Kidney (tissue), 14 donors: ENCODE measurements around the gene MYO15A. TPM values are rescaled to one million over a fixed set of nuclear protein-coding genes. Genes with fewer than 3 reads are reported as not detected.

ENCODE experiments used
- DNase-seq, 5 donors: peaks; one replicate each; pipeline ENCODE4 v3.0.0-alpha.2; 2013 to 2020
- FAIRE-seq: peaks from 2 replicates; lab custom pipeline; 2012; peaks lifted over from hg19 to GRCh38; lab: Jason Lieb, UNC
- H3K27ac ChIP-seq, 2 donors: one replicate each; pipeline ENCODE4 v1.7.0; 2013; ENCODE audit warnings: low read depth in 2 of 2, low read length in 2 of 2, inconsistent platforms in 1 of 2
- H3K27me3 ChIP-seq: one replicate; pipeline ENCODE4 v1.7.1; 2013; ENCODE audit warnings: low read length, inconsistent platforms; ENCODE audit not compliant: control insufficient read depth, insufficient read depth
- H3K36me3 ChIP-seq, 3 donors: one replicate each; pipeline versions ENCODE4 v1.7.0 to v1.7.1; 2013; ENCODE audit warnings: low read length in 3 of 3, control low read depth in 1 of 3, inconsistent platforms in 1 of 3; ENCODE audit not compliant: insufficient read depth in 3 of 3, control insufficient read depth in 2 of 3
- H3K4me1 ChIP-seq, 3 donors: one replicate each; pipeline versions ENCODE4 v1.7.0 to v1.7.1; 2013; ENCODE audit warnings: low read length in 3 of 3, inconsistent platforms in 1 of 3, low read depth in 1 of 3; ENCODE audit not compliant: control insufficient read depth in 2 of 3, insufficient read depth in 2 of 3
- H3K4me3 ChIP-seq, 3 donors: one replicate each; pipeline versions ENCODE4 v1.7.0 to v1.8.1; 2013; ENCODE audit warnings: low read length in 3 of 3, control low read depth in 1 of 3, inconsistent platforms in 1 of 3
- H3K9ac ChIP-seq, 3 donors: one replicate each; pipeline versions ENCODE4 v1.7.0 to v1.7.1; 2013; ENCODE audit warnings: low read length in 3 of 3, control low read depth in 1 of 3, inconsistent platforms in 1 of 3
- H3K9me3 ChIP-seq, 3 donors: one replicate each; pipeline versions ENCODE4 v1.7.0 to v1.7.1; 2013; ENCODE audit warnings: low read length in 3 of 3, control low read depth in 1 of 3, inconsistent platforms in 1 of 3; ENCODE audit not compliant: control insufficient read depth in 2 of 3, insufficient read depth in 1 of 3
- intact Hi-C: fragments of 100-400 bp; cut with DNase I; formaldehyde crosslinking; loops from one replicate; pipeline ENCODE4 v1.11.1; 2022
- polyA plus RNA-seq: library from polyadenylated mRNA; stranded (reverse); fragments of 350-450 nt; fragmentation: Illumina TruSeq; extraction: RNeasy Lipid Tissue Mini Kit (QIAGEN cat#74804); gene quantifications from one replicate; pipeline ENCODE4 v1.2.3, GENCODE V29; 2014; ENCODE audit warnings: low read depth, low replicate concordance; ENCODE audit not compliant: insufficient read depth
- total RNA-seq: library from RNA; stranded (reverse); fragmentation: NEBNext Ultra II Directional; extraction: Animal tissue kit (Norgen Biotek cat#: 25700); gene quantifications from one replicate; pipeline ENCODE4 v1.2.1, GENCODE V29; 2021
- TF ChIP-seq, protein P1 (sequence below): IDR thresholded peaks from 3 replicates; pipeline ENCODE4 v1.5.1; 2012; ENCODE audit warnings: mild to moderate bottlenecking, moderate library complexity, borderline replicate concordance; ENCODE audit not compliant: insufficient read depth; ENCODE audit errors: extremely low read depth
- donor health status: control.
- donor health status: control.
- donor health status: control.
- donor health status: control.
- donor health status: control.
- donor health status: DM: yes; HTN: yes; CAD: no.
- donor health status: Normal renal cell carcinoma (clear cell type).

MYO15A gene
- total and polyA plus RNA-seq, 2 donors from 2014 or later: 0.80 to 1.3 TPM

- Histone ChIP-seq H3K27me3 (no peaks in the 10 kb centered on the region), H3K4me1 (no peaks in the 10 kb centered on the region), H3K4me3 (no peak overlapping the region), H3K36me3 (peaks cover 4 to 16% (median 12%) of the 10 kb centered on the region in 3 donors), H3K9me3 (no peaks in the 10 kb centered on the region), H3K27ac (no peak overlapping the region), H3K9ac (no peak overlapping the region)
- DNase-seq (no peak), FAIRE-seq (no peak)
- intact Hi-C loops: no loop called here
- TF ChIP-seq, protein P1, sequence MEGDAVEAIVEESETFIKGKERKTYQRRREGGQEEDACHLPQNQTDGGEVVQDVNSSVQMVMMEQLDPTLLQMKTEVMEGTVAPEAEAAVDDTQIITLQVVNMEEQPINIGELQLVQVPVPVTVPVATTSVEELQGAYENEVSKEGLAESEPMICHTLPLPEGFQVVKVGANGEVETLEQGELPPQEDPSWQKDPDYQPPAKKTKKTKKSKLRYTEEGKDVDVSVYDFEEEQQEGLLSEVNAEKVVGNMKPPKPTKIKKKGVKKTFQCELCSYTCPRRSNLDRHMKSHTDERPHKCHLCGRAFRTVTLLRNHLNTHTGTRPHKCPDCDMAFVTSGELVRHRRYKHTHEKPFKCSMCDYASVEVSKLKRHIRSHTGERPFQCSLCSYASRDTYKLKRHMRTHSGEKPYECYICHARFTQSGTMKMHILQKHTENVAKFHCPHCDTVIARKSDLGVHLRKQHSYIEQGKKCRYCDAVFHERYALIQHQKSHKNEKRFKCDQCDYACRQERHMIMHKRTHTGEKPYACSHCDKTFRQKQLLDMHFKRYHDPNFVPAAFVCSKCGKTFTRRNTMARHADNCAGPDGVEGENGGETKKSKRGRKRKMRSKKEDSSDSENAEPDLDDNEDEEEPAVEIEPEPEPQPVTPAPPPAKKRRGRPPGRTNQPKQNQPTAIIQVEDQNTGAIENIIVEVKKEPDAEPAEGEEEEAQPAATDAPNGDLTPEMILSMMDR: no peak
Measured at GRCh38 chr17:18065546-18065945, 43.0 kb upstream of the MYO15A start.

DNA sequence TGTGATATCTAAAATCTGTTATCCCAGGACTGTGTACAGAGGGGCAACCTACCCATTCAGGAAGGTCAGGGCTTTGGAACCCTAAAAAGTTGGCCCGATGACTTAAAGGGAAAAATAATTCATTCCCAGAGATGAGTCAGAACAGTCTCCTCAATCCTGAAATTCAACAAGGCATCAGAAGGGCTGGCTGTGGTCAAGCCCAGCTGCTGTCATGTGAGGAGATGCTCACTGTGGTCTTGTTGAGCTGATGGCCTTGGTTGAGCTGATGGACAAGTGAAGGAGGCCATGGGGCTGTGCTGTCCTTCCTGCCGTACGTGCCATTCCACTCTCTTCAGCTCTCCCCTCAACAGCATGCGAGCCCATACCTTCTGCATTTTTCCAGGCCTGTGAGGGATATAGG, 41.7 kb upstream of the MYO15A start:
- Histone ChIP-seq H3K27ac (no peak overlapping the region), H3K4me3 (no peak overlapping the region), H3K36me3 (peaks cover 4 to 10% (median 8%) of the 10 kb centered on the region in 3 donors), H3K9ac (no peak overlapping the region), H3K27me3 (no peaks in the 10 kb centered on the region), H3K4me1 (peaks cover 0 to 3% (median 0%) of the 10 kb centered on the region in 3 donors), H3K9me3 (no peaks in the 10 kb centered on the region)
- FAIRE-seq (no peak), DNase-seq (no peak)
- intact Hi-C loops: no loop called here
- TF ChIP-seq, protein P1: no peak

DNA sequence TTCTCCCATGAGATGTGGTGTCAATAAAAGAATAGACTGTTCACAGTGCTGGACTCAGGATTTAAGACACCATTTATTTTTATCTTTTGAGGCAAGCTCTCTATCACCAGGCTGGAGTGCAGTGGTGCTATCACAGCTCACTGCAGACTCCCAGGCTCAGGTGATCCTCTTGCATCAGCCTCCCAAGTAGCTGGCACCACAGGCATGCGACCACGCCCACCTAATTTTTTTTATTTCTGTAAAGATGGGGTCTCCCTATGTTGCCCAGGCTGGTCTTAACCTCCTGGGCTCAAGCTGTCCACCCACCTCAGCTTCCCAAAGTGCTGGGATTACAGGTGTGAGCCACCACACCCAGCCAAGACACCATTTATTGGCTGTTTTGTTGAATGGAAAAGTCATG, 39.5 kb upstream of the MYO15A start:
- Histone ChIP-seq H3K4me1 (peaks cover 0 to 3% (median 0%) of the 10 kb centered on the region in 3 donors), H3K36me3 (peaks cover 0 to 8% (median 4%) of the 10 kb centered on the region in 3 donors), H3K27me3 (no peaks in the 10 kb centered on the region), H3K9ac (no peak overlapping the region), H3K4me3 (no peak overlapping the region), H3K27ac (no peak overlapping the region), H3K9me3 (no peaks in the 10 kb centered on the region)
- no peak for FAIRE-seq
- DNase-seq: no peak
- TF ChIP-seq, protein P1: no peak
- intact Hi-C loops: no loop called here

GRCh38 chr17:18070861-18071340, 37.7 kb upstream of the MYO15A start:
- H3K4me1 ChIP-seq: peaks cover 0 to 3% (median 0%) of the 10 kb centered on the region in 3 donors
- peaks cover 0 to 2% (median 0%) of the 10 kb centered on the region in 3 donors for H3K36me3 ChIP-seq
- FAIRE-seq (no peak), DNase-seq (peak in 4 of 5 donors; percentile 57 to 89 (median 82))
- H3K9ac ChIP-seq: no peak overlapping the region
- no peak overlapping the region for H3K4me3 ChIP-seq
- no peaks in the 10 kb centered on the region for H3K27me3 ChIP-seq
- TF ChIP-seq, protein P1: no peak
- no peak overlapping the region for H3K27ac ChIP-seq
- H3K9me3 ChIP-seq: no peaks in the 10 kb centered on the region
- intact Hi-C loops: no loop called here
